ENCODE data around the gene DCTD.

The DCTD gene

DNA sequence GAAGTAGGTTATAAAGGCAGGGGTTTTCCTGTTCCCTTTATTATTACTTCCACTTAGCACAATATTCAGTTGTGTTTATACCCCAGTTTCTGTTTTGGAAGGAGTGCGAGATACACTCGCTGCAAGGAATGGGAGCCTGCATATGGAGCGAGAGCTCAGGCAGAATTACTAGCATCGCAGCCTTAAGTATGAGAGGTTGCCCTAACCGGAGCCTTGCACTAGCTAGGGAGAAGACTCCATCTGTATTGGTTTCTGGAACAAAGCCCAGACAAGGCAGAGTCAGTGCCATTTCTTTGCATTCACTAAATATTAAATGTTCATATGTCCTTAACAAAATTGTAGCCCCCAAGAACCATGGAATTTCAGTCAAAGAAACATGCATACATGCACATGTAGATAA, 6.2 kb upstream of the DCTD start:
- no peaks in the 10 kb centered on the region for H3F3A ChIP-seq (ENCODE audit: insufficient read depth)
- H3K4me3 ChIP-seq (ENCODE audit: insufficient read depth, low read length, poor library complexity, severe bottlenecking), result no peak overlapping the region
- no peak overlapping the region for H3K4me2 ChIP-seq (ENCODE audit: low read depth, low read length, poor library complexity, severe bottlenecking)
- no peaks in the 10 kb centered on the region for H3K27me3 ChIP-seq (ENCODE audit: low read length)
- no peak overlapping the region for H3K9ac ChIP-seq (ENCODE audit: low read length)
- no peak overlapping the region for H2AFZ ChIP-seq (ENCODE audit: low read depth, low read length, severe bottlenecking)
- TF ChIP-seq, protein P1, sequence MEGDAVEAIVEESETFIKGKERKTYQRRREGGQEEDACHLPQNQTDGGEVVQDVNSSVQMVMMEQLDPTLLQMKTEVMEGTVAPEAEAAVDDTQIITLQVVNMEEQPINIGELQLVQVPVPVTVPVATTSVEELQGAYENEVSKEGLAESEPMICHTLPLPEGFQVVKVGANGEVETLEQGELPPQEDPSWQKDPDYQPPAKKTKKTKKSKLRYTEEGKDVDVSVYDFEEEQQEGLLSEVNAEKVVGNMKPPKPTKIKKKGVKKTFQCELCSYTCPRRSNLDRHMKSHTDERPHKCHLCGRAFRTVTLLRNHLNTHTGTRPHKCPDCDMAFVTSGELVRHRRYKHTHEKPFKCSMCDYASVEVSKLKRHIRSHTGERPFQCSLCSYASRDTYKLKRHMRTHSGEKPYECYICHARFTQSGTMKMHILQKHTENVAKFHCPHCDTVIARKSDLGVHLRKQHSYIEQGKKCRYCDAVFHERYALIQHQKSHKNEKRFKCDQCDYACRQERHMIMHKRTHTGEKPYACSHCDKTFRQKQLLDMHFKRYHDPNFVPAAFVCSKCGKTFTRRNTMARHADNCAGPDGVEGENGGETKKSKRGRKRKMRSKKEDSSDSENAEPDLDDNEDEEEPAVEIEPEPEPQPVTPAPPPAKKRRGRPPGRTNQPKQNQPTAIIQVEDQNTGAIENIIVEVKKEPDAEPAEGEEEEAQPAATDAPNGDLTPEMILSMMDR (IDR thresholded peaks at IDR 0.05; ENCODE audit: insufficient read depth, low read length, poor library complexity, severe bottlenecking), result no peak
- no peak for TF ChIP-seq EZH2phosphoT487 (conservative IDR thresholded peaks at IDR 0.05; ENCODE audit: low read length)
- H3K27ac ChIP-seq (ENCODE audit: low read depth, low read length), result no peak overlapping the region
- no peaks in the 10 kb centered on the region for H4K20me1 ChIP-seq (ENCODE audit: low read depth, low read length)
- H3K79me2 ChIP-seq (ENCODE audit: insufficient read depth, low read length), result no peaks in the 10 kb centered on the region
- H3K36me3 ChIP-seq (ENCODE audit: low read length), result no peaks in the 10 kb centered on the region
- no peaks in the 10 kb centered on the region for H3K9me2 ChIP-seq (replicated peaks; ENCODE audit: insufficient read depth, low read length)
- no peaks in the 10 kb centered on the region for H3K9me3 ChIP-seq (ENCODE audit: insufficient read depth, low read length)

DNA sequence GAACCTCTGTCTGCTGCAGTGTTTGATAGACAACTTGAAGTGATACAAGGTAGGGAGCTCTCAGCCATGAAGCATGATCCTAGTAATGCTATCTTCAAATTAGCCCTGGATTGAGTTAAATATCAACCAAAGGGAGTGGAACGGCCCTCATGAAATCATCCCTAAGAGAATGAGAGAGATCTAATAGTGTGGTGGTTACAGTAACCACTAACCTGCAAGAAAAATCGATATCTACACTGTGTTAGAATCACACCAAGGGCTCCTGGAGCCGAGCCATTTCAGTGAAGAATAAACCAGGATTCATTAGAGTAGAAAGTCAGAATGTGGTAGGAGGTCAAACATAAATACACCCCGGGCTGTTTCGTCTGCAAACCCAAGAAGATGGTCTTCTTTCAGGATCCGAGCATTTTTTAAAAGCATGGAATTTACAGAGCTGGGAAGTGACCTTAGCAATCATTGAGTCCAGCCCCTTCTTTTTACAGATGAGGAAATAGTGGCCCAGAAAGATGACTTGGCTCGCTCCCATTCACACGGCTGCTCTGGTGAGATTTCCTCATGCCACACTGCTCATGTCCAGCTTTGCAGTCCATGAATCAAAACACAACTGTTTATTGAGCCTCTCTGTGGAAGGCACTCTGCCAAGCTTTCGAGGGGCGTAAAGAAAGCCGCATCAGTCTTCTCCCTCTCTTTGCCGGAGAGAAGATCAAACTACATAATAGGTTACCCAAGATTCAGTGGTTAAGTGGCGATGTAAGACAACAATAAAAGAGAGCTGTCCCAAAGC, 5.5 kb upstream of the DCTD start:
- H3K9ac ChIP-seq (ENCODE audit: low read length), result no peak overlapping the region
- TF ChIP-seq, protein P1 (IDR thresholded peaks at IDR 0.05; ENCODE audit: insufficient read depth, low read length, poor library complexity, severe bottlenecking), result no peak
- no peak for TF ChIP-seq EZH2phosphoT487 (conservative IDR thresholded peaks at IDR 0.05; ENCODE audit: low read length)
- H3F3A ChIP-seq (ENCODE audit: insufficient read depth), result no peaks in the 10 kb centered on the region
- H3K79me2 ChIP-seq (ENCODE audit: insufficient read depth, low read length), result no peaks in the 10 kb centered on the region
- no peaks in the 10 kb centered on the region for H4K20me1 ChIP-seq (ENCODE audit: low read depth, low read length)
- H3K27ac ChIP-seq (ENCODE audit: low read depth, low read length), result no peak overlapping the region
- no peak overlapping the region for H2AFZ ChIP-seq (ENCODE audit: low read depth, low read length, severe bottlenecking)
- H3K9me3 ChIP-seq (ENCODE audit: insufficient read depth, low read length), result no peaks in the 10 kb centered on the region
- H3K27me3 ChIP-seq (ENCODE audit: low read length), result no peaks in the 10 kb centered on the region
- H3K36me3 ChIP-seq (ENCODE audit: low read length), result no peaks in the 10 kb centered on the region
- no peak overlapping the region for H3K4me3 ChIP-seq (ENCODE audit: insufficient read depth, low read length, poor library complexity, severe bottlenecking)
- no peaks in the 10 kb centered on the region for H3K9me2 ChIP-seq (replicated peaks; ENCODE audit: insufficient read depth, low read length)
- no peak overlapping the region for H3K4me2 ChIP-seq (ENCODE audit: low read depth, low read length, poor library complexity, severe bottlenecking)

DNA sequence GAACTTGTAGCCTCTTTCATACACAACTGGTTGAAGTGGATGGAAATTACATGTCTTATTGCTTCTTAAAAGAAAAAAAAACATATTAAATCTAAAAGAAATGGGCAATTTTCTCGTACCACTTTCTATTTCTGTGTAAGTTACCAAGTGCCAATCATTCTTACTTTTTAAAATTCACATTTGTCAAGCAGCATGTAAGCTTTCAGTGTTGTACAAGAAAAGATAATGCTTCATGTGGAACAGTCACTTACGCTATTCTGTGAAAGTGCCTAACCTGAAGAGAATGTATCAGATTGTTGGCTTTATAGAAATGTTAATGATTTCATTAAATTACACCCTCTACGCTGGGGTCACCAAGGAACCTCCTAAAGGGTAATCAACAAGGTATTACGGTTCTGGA, 4.4 kb upstream of the DCTD start:
- H3K79me2 ChIP-seq (ENCODE audit: insufficient read depth, low read length), result no peaks in the 10 kb centered on the region
- H3K9me2 ChIP-seq (replicated peaks; ENCODE audit: insufficient read depth, low read length), result no peaks in the 10 kb centered on the region
- H4K20me1 ChIP-seq (ENCODE audit: low read depth, low read length), result no peaks in the 10 kb centered on the region
- H3K9ac ChIP-seq (ENCODE audit: low read length), result no peak overlapping the region
- peaks cover under 1% of the 10 kb centered on the region; the same call in 1 of the 2 replicates for H3F3A ChIP-seq (ENCODE audit: insufficient read depth)
- no peak overlapping the region for H3K4me2 ChIP-seq (ENCODE audit: low read depth, low read length, poor library complexity, severe bottlenecking)
- H3K27ac ChIP-seq (ENCODE audit: low read depth, low read length), result no peak overlapping the region
- no peak overlapping the region for H3K4me3 ChIP-seq (ENCODE audit: insufficient read depth, low read length, poor library complexity, severe bottlenecking)
- no peak overlapping the region for H2AFZ ChIP-seq (ENCODE audit: low read depth, low read length, severe bottlenecking)
- TF ChIP-seq, protein P1 (IDR thresholded peaks at IDR 0.05; ENCODE audit: insufficient read depth, low read length, poor library complexity, severe bottlenecking), result no peak
- TF ChIP-seq EZH2phosphoT487 (conservative IDR thresholded peaks at IDR 0.05; ENCODE audit: low read length), result no peak
- no peaks in the 10 kb centered on the region for H3K27me3 ChIP-seq (ENCODE audit: low read length)
- no peaks in the 10 kb centered on the region for H3K36me3 ChIP-seq (ENCODE audit: low read length)
- no peaks in the 10 kb centered on the region for H3K9me3 ChIP-seq (ENCODE audit: insufficient read depth, low read length)

Data from SU-DHL-6 (cell line).